Measurements from ENCODE around the gene SELENOH.

The SELENOH gene

DNA sequence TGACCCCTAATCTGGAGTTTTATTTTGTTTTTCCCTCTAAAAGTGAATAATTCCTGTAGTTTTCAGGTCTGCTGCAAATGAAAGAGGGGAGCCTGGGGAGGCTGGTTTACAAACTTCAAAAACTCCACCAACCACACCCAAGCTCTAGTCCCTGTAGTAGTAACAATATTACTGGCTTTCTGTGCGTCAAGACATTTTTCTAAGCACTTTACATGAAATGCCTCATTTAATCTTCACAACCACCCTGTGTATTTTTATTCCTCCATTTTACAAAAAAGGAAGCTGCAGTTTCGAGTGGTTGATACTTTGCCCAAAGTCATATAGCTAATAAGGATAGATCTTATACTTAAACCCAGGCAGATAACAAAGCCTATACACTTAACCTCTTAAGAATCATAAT, 43.8 kb downstream of the SELENOH start:
- Mint-ChIP-seq H3K27me3 (no peaks in the 10 kb centered on the region), H3K4me3 (no peak overlapping the region), H3K27ac (no peak overlapping the region), H3K36me3 (ENCODE audit: low read depth) (no peaks in the 10 kb centered on the region), H3K9me3 (no peaks in the 10 kb centered on the region), H3K4me1 (ENCODE audit: low read depth) (peaks cover 16% of the 10 kb centered on the region)

DNA sequence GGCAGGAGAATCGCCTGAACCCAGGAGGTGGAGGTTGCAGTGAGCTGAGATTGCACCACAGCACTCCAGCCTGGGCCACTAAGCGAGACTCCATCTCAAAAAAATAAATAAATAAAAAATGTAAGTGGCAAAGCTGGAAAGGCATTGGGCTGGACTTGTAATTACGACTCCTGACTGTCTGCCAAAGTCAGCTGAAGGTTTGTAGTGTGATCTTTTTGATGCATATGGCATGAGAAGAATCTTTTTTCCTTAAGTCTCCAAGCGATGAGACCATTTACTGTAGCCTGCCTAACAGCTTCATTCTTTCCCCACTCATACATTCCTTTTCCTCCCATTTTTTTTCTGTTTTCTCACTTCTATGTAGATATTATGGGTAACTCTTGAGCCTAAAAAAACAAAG, 45.1 kb downstream of the SELENOH start:
- no peak overlapping the region for H3K4me3 Mint-ChIP-seq
- no peaks in the 10 kb centered on the region for H3K27me3 Mint-ChIP-seq
- H3K27ac Mint-ChIP-seq: no peak overlapping the region
- no peaks in the 10 kb centered on the region for H3K36me3 Mint-ChIP-seq (ENCODE audit: low read depth)
- no peaks in the 10 kb centered on the region for H3K9me3 Mint-ChIP-seq
- peaks cover 21% of the 10 kb centered on the region for H3K4me1 Mint-ChIP-seq (ENCODE audit: low read depth)

DNA sequence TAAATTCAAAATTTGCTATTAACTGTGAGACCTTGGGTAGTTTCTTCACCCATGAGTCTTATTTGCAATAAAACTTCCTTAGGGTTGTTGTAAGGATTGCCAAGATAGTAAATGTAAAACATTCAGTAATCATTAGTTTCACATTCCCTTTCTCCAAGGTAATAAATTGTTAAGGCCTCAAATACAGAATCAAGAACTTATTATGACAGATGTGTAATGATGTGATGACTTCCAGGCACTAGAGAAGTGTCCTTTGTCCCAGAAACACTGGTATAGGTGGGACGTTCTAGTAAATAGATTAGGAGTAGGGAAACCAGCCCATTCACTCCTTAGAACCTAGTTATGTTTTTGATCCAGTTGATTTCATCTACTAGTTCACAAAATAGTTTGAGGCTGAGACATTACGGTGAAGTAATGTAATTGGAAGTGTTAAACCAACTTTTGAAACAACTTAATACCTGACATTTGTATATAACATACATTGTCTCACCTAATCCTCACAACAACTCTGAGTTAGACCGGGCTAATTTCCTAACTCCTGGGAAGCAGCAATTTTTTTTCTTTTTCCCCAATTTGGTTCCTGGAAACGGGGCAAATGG, 45.8 kb downstream of the SELENOH start:
- Mint-ChIP-seq H3K27ac (no peak overlapping the region), H3K27me3 (peaks cover under 1% of the 10 kb centered on the region), H3K9me3 (no peaks in the 10 kb centered on the region)

DNA sequence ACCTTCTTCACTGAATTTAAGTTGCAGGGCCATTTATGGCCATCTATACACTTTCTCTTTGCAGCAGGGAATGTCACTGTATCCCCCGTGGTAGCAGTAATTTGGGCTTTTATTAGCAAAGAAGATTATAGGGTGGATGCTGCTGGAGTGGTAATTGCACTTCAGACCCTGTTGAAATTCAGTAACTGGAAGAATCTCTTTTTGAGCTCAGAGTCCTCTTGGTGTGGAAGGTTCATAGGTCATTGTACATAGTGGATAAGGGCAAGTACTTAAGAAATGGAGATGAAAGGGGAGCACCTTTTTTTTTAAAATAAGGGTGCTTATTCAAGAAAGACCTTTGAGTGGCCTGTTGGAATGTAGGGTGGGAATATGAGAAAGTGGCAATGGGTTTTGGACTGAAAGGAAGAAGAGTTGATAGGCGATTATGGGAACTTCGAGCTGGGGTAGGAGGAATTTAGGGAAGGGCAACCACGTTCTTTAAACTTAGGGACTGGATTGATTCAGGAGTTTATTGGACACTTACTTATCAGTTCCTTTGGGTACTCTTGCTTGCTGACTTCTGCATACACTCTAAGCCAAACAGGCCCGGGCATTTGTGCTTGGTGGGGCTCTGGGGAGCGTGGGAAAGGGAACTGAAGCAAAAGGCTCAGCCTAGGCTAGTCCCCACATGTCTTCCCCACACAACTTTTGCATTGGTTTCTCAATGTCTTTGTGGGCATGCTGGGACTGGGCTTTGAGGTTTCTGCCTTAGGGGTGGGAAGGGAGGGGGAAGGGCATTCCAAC, 46.8 kb downstream of the SELENOH start:
- no peak overlapping the region for H3K27ac Mint-ChIP-seq
- peaks cover 32% of the 10 kb centered on the region for H3K4me1 Mint-ChIP-seq (ENCODE audit: low read depth)

More for the DNA sequence above, 45.8 kb downstream of the SELENOH start:
- peaks cover 22% of the 10 kb centered on the region for H3K4me1 Mint-ChIP-seq (ENCODE audit: low read depth)
- peaks cover 4% of the 10 kb centered on the region for H3K36me3 Mint-ChIP-seq (ENCODE audit: low read depth)
- no peak overlapping the region for H3K4me3 Mint-ChIP-seq

DNA sequence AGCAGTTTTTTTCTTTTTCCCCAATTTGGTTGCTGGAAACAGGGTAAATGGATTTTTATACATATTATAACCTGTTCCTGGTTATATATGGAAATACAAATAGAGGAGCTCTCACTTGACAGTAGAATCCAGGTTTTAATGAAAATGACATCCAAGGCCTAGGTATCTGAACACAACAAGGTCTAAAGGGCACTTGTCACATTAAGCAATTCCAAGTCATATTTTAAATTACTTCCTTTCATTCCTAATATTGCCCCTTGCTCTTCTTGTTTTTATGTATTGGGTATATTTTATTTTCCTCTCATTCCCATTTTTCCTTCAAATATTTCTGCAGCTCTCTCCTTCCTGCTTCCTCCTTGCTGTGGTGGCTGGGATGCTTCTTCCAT, 47.4 kb downstream of the SELENOH start:
- H3K27me3 Mint-ChIP-seq: peaks cover 3% of the 10 kb centered on the region
- H3K4me3 Mint-ChIP-seq: no peak overlapping the region
- peaks cover 38% of the 10 kb centered on the region for H3K4me1 Mint-ChIP-seq (ENCODE audit: low read depth)
- no peaks in the 10 kb centered on the region for H3K9me3 Mint-ChIP-seq
- H3K27ac Mint-ChIP-seq: no peak overlapping the region
- H3K36me3 Mint-ChIP-seq (ENCODE audit: low read depth): peaks cover 8% of the 10 kb centered on the region

More for the DNA sequence above, 46.8 kb downstream of the SELENOH start:
- H3K36me3 Mint-ChIP-seq (ENCODE audit: low read depth): peaks cover 8% of the 10 kb centered on the region
- no peak overlapping the region for H3K4me3 Mint-ChIP-seq
- H3K27me3 Mint-ChIP-seq: peaks cover 3% of the 10 kb centered on the region
- no peaks in the 10 kb centered on the region for H3K9me3 Mint-ChIP-seq

DNA sequence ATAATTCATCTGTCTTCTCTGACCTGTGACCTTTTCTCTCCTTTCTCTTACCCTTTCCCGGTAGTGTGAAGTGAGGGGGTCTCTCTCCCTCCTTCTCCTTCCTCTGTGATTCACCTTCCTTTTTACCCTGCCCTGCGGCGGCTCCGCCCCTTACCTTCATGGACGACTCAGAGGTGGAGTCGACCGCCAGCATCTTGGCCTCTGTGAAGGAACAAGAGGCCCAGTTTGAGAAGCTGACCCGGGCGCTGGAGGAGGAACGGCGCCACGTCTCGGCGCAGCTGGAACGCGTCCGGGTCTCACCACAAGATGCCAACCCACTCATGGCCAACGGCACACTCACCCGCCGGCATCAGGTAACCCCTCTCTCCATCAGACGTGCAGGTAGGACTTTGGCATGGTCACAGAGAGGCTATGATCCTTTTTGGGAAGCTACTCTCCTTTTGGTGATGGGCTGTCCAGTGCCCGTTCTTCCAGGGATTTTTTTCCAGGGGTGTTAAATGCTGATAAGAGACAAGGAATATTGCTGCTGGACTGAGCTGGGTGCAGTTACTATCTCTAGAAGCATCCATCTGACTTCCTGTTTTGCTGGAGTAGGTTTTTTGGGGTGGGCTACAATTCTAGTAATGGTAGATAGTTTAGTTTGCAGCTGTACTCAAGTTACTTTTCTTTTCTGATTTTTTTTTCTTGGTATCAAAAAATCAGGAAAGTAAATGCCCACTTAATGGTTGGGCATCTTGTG, 50.2 kb downstream of the SELENOH start:
- peaks cover 3% of the 10 kb centered on the region for H3K27me3 Mint-ChIP-seq
- peaks cover 40% of the 10 kb centered on the region for H3K4me1 Mint-ChIP-seq (ENCODE audit: low read depth)

DNA sequence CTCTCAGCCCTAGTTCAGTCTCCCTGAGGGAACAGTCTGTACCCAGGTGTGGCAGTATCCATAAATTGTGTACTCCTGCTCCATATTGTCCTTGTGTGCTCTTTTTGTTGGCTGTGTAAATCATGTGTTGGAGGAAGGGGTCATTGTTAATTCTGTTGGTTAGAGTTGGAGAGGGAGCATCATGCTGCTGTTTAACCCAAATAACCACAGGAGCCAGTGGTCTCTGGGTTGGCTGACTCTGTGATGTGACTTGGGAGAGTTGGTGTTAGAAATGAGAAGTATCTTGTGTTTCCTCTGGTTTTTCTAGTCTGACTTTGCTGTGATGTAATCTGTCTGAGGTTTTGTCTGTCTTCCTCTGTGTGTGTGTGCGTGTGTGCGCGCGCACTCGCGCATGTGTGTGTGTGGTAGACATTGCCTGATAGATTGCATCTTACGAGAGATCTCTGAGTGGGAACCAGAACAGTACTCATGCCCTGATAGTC, 50.8 kb downstream of the SELENOH start:
- Mint-ChIP-seq H3K9me3 (no peaks in the 10 kb centered on the region), H3K4me3 (peak overlapping the region; percentile 77), H3K27ac (peak overlapping the region; percentile 98), H3K36me3 (ENCODE audit: low read depth) (peaks cover 19% of the 10 kb centered on the region), H3K4me1 (ENCODE audit: low read depth) (peaks cover 37% of the 10 kb centered on the region), H3K27me3 (peaks cover 3% of the 10 kb centered on the region)

More for the DNA sequence above, 50.2 kb downstream of the SELENOH start:
- Mint-ChIP-seq H3K27ac (peak overlapping the region; percentile 98), H3K36me3 (ENCODE audit: low read depth) (peaks cover 15% of the 10 kb centered on the region), H3K9me3 (no peaks in the 10 kb centered on the region), H3K4me3 (peak overlapping the region; percentile 77)

DNA sequence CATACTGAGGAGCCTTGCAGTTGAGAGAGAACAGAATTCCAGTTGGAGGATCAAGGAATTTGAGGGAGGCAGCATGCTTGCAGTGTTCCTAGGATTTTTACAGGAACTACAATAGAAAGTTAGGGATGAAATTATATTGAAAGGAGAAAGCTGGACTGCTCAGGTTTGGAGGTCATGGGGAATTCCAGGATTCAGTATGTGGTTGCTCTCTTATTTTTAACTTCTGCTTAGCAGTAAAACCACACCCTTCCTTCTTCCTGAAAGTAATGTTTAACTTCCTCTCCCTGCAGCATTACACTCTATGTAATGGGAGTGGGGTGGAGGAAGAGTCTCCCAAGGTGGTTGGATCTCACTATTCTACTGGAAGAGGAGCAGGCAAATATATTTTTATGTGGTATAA, 51.6 kb downstream of the SELENOH start:
- peak overlapping the region; percentile 77 for H3K4me3 Mint-ChIP-seq
- no peaks in the 10 kb centered on the region for H3K9me3 Mint-ChIP-seq
- peaks cover 3% of the 10 kb centered on the region for H3K27me3 Mint-ChIP-seq
- peaks cover 37% of the 10 kb centered on the region for H3K4me1 Mint-ChIP-seq (ENCODE audit: low read depth)
- H3K27ac Mint-ChIP-seq: peak overlapping the region; percentile 98
- peaks cover 19% of the 10 kb centered on the region for H3K36me3 Mint-ChIP-seq (ENCODE audit: low read depth)

Data from stimulated activated naive CD8-positive, alpha-beta T cell treated with anti-CD3 and anti-CD28 coated beads, Interleukin-15, Interleukin-2, amounts not matched to agents 100 ng/mL and 50 ng/mL, for 24 hours (primary cell).